GM20000 (cell line): Measurements from ENCODE around the gene BCL2.

Experiments used
- DNase-seq: peaks from one replicate; pipeline ENCODE4 v3.0.0; 2012; ENCODE audit warnings: low spot score
- TF ChIP-seq, protein P1 (sequence below): IDR thresholded peaks from 2 replicates; pipeline ENCODE4 v1.5.1; 2012; ENCODE audit warnings: mild to moderate bottlenecking, control low read depth; ENCODE audit errors: extremely low read depth, missing control alignments

The BCL2 gene

DNA sequence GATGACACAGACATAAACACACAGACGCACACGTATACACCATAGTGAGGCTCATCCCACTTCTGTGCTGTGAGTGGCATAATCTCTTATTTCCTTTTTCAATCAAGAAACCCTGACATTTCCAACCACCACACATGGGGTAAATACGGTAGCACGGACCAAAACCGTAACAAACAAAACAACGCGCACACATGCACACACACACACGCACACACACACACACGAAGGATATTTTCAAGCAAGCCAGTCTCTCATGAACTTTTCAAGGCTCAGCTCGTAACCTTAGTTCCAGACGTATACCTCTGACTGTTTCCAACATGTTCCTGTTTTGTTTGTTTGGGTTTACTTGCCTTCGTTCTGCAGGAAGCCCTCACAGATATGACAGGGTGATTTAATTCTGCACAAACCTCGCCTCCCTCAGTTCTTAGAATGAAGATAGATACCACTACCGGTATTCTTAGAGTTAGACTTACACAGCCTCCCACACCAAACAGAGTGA, 119.8 kb downstream of the BCL2 start:
- TF ChIP-seq, protein P1, sequence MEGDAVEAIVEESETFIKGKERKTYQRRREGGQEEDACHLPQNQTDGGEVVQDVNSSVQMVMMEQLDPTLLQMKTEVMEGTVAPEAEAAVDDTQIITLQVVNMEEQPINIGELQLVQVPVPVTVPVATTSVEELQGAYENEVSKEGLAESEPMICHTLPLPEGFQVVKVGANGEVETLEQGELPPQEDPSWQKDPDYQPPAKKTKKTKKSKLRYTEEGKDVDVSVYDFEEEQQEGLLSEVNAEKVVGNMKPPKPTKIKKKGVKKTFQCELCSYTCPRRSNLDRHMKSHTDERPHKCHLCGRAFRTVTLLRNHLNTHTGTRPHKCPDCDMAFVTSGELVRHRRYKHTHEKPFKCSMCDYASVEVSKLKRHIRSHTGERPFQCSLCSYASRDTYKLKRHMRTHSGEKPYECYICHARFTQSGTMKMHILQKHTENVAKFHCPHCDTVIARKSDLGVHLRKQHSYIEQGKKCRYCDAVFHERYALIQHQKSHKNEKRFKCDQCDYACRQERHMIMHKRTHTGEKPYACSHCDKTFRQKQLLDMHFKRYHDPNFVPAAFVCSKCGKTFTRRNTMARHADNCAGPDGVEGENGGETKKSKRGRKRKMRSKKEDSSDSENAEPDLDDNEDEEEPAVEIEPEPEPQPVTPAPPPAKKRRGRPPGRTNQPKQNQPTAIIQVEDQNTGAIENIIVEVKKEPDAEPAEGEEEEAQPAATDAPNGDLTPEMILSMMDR = no peak
- no peak for DNase-seq

GRCh38 chr18:63198868-63199742, 120.5 kb downstream of the BCL2 start:
- TF ChIP-seq, protein P1 = no peak
- no peak for DNase-seq

DNA sequence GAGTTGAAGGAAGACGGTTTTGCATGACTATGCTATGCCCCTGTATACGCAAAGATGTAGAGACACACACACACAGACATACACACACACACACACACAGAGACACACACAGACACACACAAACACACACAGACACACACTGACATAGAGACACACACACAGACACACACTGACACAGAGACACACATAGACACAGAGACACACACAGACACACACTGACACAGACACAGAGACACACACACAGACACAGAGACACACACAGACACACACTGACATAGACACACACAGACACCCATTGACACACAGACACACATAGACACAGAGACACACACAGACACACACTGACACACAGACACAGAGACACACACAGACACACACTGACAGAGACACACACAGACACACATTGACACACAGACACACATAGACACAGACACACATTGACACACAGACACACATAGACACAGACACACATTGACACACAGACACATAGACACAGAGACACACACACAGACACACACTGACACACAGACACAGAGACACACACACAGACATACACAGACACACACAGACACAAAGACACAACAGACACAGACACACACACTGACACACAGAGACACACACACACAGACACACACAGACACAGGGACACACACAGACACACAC, 121.3 kb downstream of the BCL2 start:
- TF ChIP-seq, protein P1 = no peak
- no peak for DNase-seq

DNA sequence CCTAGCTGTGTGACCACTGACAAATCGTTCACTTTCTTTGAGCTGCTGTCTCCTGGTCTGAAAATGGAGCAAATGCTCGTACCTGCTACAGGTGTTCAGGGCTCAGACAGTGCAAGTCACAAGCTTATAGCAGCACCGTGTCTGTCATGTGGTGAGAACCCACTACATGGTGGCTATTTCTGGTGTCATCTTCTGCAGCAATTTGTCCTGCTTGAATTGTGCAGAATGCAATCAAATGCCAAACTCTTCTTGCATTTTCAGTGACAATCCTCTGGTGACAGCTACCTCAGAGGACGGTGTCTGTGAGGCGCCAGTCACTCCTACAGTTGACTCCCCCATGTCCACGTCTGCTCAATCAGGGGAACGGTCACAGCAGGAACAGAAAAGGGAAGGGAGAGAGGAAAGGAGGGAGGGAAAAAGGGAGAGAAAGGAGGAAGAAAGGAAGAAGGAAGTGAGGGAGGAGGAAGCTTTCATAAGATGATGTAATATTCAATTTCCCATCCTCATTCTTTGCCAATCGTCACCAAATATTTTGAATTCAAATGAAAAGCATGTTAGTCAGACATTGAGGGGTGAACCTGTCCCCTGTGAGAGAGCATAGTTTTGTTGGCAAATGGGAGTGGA, 122.2 kb downstream of the BCL2 start:
- DNase-seq = no peak
- TF ChIP-seq, protein P1 = no peak

- DNase-seq = no peak
These were observed 124.0 kb downstream of the BCL2 start for GRCh38 chr18:63195326-63196159.

GRCh38 chr18:63192885-63193349, 126.7 kb downstream of the BCL2 start:
- DNase-seq = no peak
- TF ChIP-seq, protein P1 = no peak

More at GRCh38 chr18:63195326-63196159, 124.0 kb downstream of the BCL2 start:
- TF ChIP-seq, protein P1 = no peak
